HG03558 (cell line): ENCODE measurements around the gene NCOA6.

Experiments used
- ATAC-seq: cut with Tn5 transposase; IDR thresholded peaks from one replicate; pipeline ENCODE4 v1.9.1; 2021; ENCODE audit warnings: moderate number of reproducible peaks; ENCODE audit not compliant: unreplicated experiment; ENCODE audit errors: extremely low read depth

The NCOA6 gene

GRCh38 chr20:34706912-34707784 lies 118.3 kb downstream of the NCOA6 start:
- ATAC-seq = no peak

- no peak for ATAC-seq
Observed at GRCh38 chr20:34706302-34706875, 119.1 kb downstream of the NCOA6 start.

GRCh38 chr20:34705397-34706301 lies 119.8 kb downstream of the NCOA6 start:
- ATAC-seq = no peak

- no peak for ATAC-seq
Observed at GRCh38 chr20:34705008-34705396, 120.4 kb downstream of the NCOA6 start.

- no peak for ATAC-seq
Observed at GRCh38 chr20:34704177-34705007, 121.1 kb downstream of the NCOA6 start, which contains the start of gene TP53INP2. Gene TP53INP2, plus strand, starts transcription at chr20:34704344. Its CDS starts 4,396 bp downstream, at chr20:34708740.

- ATAC-seq = no peak
Observed at GRCh38 chr20:34703424-34704176, 121.9 kb downstream of the NCOA6 start.

GRCh38 chr20:34703061-34703423 lies 122.4 kb downstream of the NCOA6 start:
- no peak for ATAC-seq

- ATAC-seq = no peak
Observed at GRCh38 chr20:34701405-34702085, 123.9 kb downstream of the NCOA6 start.

- ATAC-seq = no peak
Observed at GRCh38 chr20:34693414-34693813, 132.0 kb downstream of the NCOA6 start.

GRCh38 chr20:34691838-34692237 lies 133.6 kb downstream of the NCOA6 start:
- no peak for ATAC-seq

- no peak for ATAC-seq
Observed at GRCh38 chr20:34689486-34689885, 136.0 kb downstream of the NCOA6 start.

GRCh38 chr20:34683667-34684066 lies 141.8 kb downstream of the NCOA6 start:
- no peak for ATAC-seq

- no peak for ATAC-seq
Observed at GRCh38 chr20:34680586-34681175, 144.8 kb downstream of the NCOA6 start.

- ATAC-seq = peak; percentile 89
Observed at GRCh38 chr20:34676642-34677373, 148.6 kb downstream of the NCOA6 start, which contains the start of gene PIGU. Gene PIGU, minus strand, starts transcription at chr20:34677092. Its CDS starts 7 bp downstream, at chr20:34677085.

- ATAC-seq = no peak
Observed at GRCh38 chr20:34675993-34676641, 149.3 kb downstream of the NCOA6 start.

GRCh38 chr20:34675561-34675960 lies 149.9 kb downstream of the NCOA6 start:
- ATAC-seq = no peak

GRCh38 chr20:34673412-34673811 lies 152.0 kb downstream of the NCOA6 start:
- ATAC-seq = no peak
